HEK293T (cell line): ENCODE data around the gene MRPS27.

Experiments used
- ARNT ChIP-seq: fragments of 450-650 bp; IDR thresholded peaks from 2 replicates; pipeline ENCODE4 v1.6.1; 2017; ENCODE audit warnings: mild to moderate bottlenecking
- BHLHE40 ChIP-seq: fragments of 450-650 bp; IDR thresholded peaks from 2 replicates; pipeline ENCODE4 v1.6.1; 2016; ENCODE audit warnings: mild to moderate bottlenecking, moderate library complexity, borderline replicate concordance
- CTBP1 ChIP-seq: fragments of 450-650 bp; IDR thresholded peaks from 2 replicates; pipeline ENCODE4 v1.6.1; 2016; ENCODE audit warnings: borderline replicate concordance
- ELF4 ChIP-seq: fragments of 450-650 bp; IDR thresholded peaks from 2 replicates; pipeline ENCODE4 v1.6.1; 2017; ENCODE audit warnings: antibody characterized with exemption
- FOXA1 ChIP-seq: fragments of 450-650 bp; IDR thresholded peaks from 2 replicates; pipeline ENCODE4 v1.6.1; 2016; ENCODE audit warnings: mild to moderate bottlenecking
- FOXK2 ChIP-seq: fragments of 450-650 bp; IDR thresholded peaks from 2 replicates; pipeline ENCODE4 v1.6.1; 2016; ENCODE audit warnings: mild to moderate bottlenecking
- FOXM1 ChIP-seq: fragments of 450-650 bp; IDR thresholded peaks from 2 replicates; pipeline ENCODE4 v1.6.1; 2017; ENCODE audit warnings: mild to moderate bottlenecking, borderline replicate concordance
- HDGF ChIP-seq: fragments of 450-650 bp; IDR thresholded peaks from 2 replicates; pipeline ENCODE4 v1.6.1; 2017; ENCODE audit warnings: antibody characterized with exemption, borderline replicate concordance
- NFRKB ChIP-seq: fragments of 450-650 bp; IDR thresholded peaks from 2 replicates; pipeline ENCODE4 v1.6.1; 2016; ENCODE audit warnings: mild to moderate bottlenecking, moderate library complexity
- SP1 ChIP-seq: fragments of 450-650 bp; IDR thresholded peaks from 2 replicates; pipeline ENCODE4 v1.6.1; 2017
- TARDBP ChIP-seq: fragments of 450-650 bp; IDR thresholded peaks from 2 replicates; pipeline ENCODE4 v1.6.1; 2016
- ZNF384 ChIP-seq: fragments of 450-650 bp; IDR thresholded peaks from 2 replicates; pipeline ENCODE4 v1.6.1; 2016
- TF ChIP-seq, protein P1 (sequence below): fragments of 450-650 bp; IDR thresholded peaks from 2 replicates; pipeline ENCODE4 v1.6.1; 2016

DNA sequence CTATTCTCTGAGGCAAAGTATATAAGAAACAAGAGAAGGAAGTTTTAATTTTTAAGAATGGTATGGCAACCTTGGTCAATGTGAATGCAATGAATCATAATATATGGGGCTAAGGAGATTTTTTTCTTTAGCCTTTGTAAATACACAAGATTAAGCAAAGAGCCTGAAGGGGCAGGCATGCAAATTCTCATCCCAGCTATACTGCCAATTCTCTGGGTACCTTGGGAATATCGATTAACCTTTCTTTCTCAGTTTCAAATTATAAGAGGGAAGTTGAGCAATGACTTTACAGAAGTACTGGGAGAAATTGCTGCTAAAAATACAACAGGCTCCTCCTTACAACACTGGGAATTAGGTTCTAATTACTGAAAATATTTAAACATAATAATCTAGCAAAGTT lies 97.5 kb downstream of the MRPS27 start:
- no peak for TF ChIP-seq ZNF384
- TF ChIP-seq FOXA1: no peak
- TF ChIP-seq HDGF: no peak
- no peak for TF ChIP-seq FOXK2
- TF ChIP-seq, protein P1, sequence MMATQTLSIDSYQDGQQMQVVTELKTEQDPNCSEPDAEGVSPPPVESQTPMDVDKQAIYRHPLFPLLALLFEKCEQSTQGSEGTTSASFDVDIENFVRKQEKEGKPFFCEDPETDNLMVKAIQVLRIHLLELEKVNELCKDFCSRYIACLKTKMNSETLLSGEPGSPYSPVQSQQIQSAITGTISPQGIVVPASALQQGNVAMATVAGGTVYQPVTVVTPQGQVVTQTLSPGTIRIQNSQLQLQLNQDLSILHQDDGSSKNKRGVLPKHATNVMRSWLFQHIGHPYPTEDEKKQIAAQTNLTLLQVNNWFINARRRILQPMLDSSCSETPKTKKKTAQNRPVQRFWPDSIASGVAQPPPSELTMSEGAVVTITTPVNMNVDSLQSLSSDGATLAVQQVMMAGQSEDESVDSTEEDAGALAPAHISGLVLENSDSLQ: no peak
- TF ChIP-seq ELF4: no peak
- TF ChIP-seq NFRKB: no peak
- no peak for TF ChIP-seq TARDBP
- no peak for TF ChIP-seq SP1
- TF ChIP-seq ARNT: no peak
- no peak for TF ChIP-seq CTBP1
- no peak for TF ChIP-seq FOXM1
- no peak for TF ChIP-seq BHLHE40
